ENCODE data around the gene PDK1. TPM values are rescaled to one million over a fixed set of nuclear protein-coding genes. Genes with fewer than 3 reads are reported as not detected.
A peak's percentile ranks its signal among the peaks of the same experiment; 100 is the strongest.
"Not testable (repeated sequence)": the region's sequence is repeated elsewhere in the genome, so short reads cannot be mapped to it uniquely, and the experiment has no call there.

PDK1 gene
- total and polyA plus RNA-seq, 2 experiments from 2014 or later = 383 to 619 TPM

- H3K4me3 ChIP-seq = no peak overlapping the region
- no peak for DNase-seq (ENCODE audit: low read depth in 1 of 2, low spot score in 1 of 2)
- no peaks in the 10 kb centered on the region for H3K4me1 ChIP-seq (ENCODE audit: low read depth)
- H3K36me3 ChIP-seq = peaks cover 72% of the 10 kb centered on the region
- no peaks in the 10 kb centered on the region for H3K27me3 ChIP-seq
- TF ChIP-seq, protein P1, sequence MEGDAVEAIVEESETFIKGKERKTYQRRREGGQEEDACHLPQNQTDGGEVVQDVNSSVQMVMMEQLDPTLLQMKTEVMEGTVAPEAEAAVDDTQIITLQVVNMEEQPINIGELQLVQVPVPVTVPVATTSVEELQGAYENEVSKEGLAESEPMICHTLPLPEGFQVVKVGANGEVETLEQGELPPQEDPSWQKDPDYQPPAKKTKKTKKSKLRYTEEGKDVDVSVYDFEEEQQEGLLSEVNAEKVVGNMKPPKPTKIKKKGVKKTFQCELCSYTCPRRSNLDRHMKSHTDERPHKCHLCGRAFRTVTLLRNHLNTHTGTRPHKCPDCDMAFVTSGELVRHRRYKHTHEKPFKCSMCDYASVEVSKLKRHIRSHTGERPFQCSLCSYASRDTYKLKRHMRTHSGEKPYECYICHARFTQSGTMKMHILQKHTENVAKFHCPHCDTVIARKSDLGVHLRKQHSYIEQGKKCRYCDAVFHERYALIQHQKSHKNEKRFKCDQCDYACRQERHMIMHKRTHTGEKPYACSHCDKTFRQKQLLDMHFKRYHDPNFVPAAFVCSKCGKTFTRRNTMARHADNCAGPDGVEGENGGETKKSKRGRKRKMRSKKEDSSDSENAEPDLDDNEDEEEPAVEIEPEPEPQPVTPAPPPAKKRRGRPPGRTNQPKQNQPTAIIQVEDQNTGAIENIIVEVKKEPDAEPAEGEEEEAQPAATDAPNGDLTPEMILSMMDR (IDR thresholded peaks at IDR 0.05; ENCODE audit: low read depth, low read length) = no peak
- peak overlapping the region; percentile 85 for H3K27ac ChIP-seq
- no peaks in the 10 kb centered on the region for H3K9me3 ChIP-seq (ENCODE audit: low read depth)
These were observed 33.0 kb downstream of the PDK1 start for GRCh38 chr2:172588931-172589330.

GRCh38 chr2:172591386-172591785 lies 35.5 kb downstream of the PDK1 start:
- Histone ChIP-seq H3K36me3 (peaks cover 82% of the 10 kb centered on the region), H3K27ac (peak overlapping the region; percentile 85)
- H3K9me3 ChIP-seq (ENCODE audit: low read depth) = not testable (repeated sequence)

DNA sequence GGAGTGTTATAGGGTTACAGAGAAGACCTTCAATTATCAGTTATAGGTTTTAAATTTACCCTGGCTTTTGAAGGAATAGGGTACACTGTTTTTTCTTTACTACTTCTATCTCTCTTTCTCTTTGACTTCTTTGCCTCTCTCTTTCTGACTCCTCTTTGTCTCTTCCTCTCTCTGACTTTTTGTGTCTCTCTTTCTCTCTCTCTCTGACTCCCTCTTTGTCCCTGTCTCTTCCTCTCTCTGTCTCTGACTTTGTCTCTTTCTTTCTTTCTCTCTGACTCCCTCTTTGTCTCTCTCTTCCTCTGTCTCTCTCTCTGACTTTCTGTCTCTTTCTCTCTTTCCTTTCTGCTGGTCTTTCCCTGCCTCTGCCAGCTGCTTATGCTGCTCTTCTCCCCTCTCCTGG lies 36.3 kb downstream of the PDK1 start:
- H3K4me1 ChIP-seq (ENCODE audit: low read depth) = peaks cover 20% of the 10 kb centered on the region
- H3K27ac ChIP-seq = peak overlapping the region; percentile 85
- not testable (repeated sequence) for H3K27me3 ChIP-seq; DNase-seq (ENCODE audit: low read depth in 1 of 2, low spot score in 1 of 2); H3K4me3 ChIP-seq; H3K9me3 ChIP-seq (ENCODE audit: low read depth)
- peaks cover 81% of the 10 kb centered on the region for H3K36me3 ChIP-seq

More at GRCh38 chr2:172591386-172591785, 35.5 kb downstream of the PDK1 start:
- not testable (repeated sequence) for H3K27me3 ChIP-seq; DNase-seq (ENCODE audit: low read depth in 1 of 2, low spot score in 1 of 2); H3K4me3 ChIP-seq
- H3K4me1 ChIP-seq (ENCODE audit: low read depth) = peaks cover 12% of the 10 kb centered on the region

DNA sequence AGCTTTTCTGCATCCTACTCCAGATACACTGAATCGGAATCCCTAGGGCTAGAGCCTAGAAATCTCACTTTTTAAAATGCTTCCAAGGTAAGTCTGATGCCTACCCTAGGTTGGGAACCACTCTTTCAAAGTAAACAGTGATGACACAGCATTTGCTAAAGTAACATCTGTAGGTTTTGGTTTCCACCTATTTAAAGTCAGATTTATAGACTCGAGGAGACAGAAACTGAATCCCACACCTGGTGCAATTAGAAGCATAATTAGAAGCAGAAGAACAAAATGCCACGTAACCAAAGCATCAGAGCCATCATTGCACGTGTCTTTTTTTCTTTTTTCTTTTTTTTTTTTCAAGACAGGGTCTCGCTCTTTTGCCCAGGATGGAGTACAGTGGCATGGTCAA lies 40.9 kb downstream of the PDK1 start:
- no peaks in the 10 kb centered on the region for H3K27me3 ChIP-seq
- TF ChIP-seq, protein P1 (IDR thresholded peaks at IDR 0.05; ENCODE audit: low read depth, low read length) = no peak
- no peaks in the 10 kb centered on the region for H3K9me3 ChIP-seq (ENCODE audit: low read depth)
- H3K4me3 ChIP-seq = no peak overlapping the region
- H3K36me3 ChIP-seq = peaks cover 74% of the 10 kb centered on the region
- H3K4me1 ChIP-seq (ENCODE audit: low read depth) = peaks cover 63% of the 10 kb centered on the region
- no peak for DNase-seq (ENCODE audit: low read depth in 1 of 2, low spot score in 1 of 2)
- H3K27ac ChIP-seq = peak overlapping the region; percentile 97

DNA sequence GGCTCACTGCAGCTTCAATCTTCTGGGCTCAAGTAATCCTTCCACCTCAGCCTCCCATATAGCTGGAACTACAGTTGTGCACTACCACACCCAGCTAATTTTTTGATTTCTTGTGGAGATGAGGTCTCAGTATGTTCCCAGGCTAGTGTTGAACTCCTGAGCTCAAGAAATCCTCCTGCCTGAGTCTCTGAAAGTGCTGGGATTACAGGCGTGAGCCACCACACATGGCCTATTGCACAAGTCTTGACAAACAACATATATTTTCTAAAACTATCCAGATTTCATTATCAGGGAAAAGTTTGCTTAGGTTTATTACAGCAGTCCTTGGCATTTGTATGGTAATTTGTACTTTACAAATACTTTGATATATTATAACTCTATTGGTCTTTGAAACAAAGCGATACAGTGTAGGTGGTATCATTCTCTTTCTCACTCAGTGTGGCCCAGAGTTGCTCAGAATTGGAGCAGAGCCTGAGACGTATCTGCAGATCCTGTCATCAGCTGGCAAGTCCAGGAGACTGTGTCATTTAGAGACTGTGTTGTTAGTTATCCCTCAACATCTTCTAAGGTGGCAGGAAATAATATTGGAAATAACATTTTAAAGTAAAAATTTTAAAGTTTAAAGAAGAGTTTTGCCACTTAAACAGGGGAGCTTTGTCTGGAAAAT lies 41.4 kb downstream of the PDK1 start:
- peak in 1 of 2 donors; percentile 16 for DNase-seq (ENCODE audit: low read depth in 1 of 2, low spot score in 1 of 2)
- H3K4me3 ChIP-seq = no peak overlapping the region
- TF ChIP-seq, protein P1 (IDR thresholded peaks at IDR 0.05; ENCODE audit: low read depth, low read length) = no peak
- peaks cover 79% of the 10 kb centered on the region for H3K36me3 ChIP-seq
- no peaks in the 10 kb centered on the region for H3K27me3 ChIP-seq
- no peaks in the 10 kb centered on the region for H3K9me3 ChIP-seq (ENCODE audit: low read depth)
- H3K27ac ChIP-seq = peak overlapping the region; percentile 97
- H3K4me1 ChIP-seq (ENCODE audit: low read depth) = peaks cover 69% of the 10 kb centered on the region

DNA sequence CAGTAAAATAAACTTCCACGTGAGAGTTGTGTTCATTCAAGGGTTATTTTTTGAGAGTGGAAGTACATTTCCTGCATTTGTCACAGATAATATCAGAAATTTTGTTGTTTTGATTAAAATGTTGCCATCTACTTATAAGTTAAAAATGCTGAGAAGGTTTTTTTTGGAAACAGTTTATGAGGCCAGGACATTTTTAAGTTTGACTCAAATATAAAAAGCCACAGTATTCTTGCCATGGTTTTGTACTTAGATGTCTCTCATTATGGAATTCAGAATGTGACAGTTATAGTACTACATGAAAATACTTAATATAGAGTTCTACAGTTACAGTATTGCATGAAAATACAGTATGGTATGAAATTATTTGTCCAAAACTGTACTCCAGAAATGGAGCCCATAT lies 44.1 kb downstream of the PDK1 start:
- Histone ChIP-seq H3K27ac (peak overlapping the region; percentile 97), H3K27me3 (no peaks in the 10 kb centered on the region), H3K9me3 (ENCODE audit: low read depth) (no peaks in the 10 kb centered on the region), H3K4me1 (ENCODE audit: low read depth) (peaks cover 81% of the 10 kb centered on the region), H3K36me3 (peaks cover 68% of the 10 kb centered on the region), H3K4me3 (no peak overlapping the region)
- TF ChIP-seq, protein P1 (IDR thresholded peaks at IDR 0.05; ENCODE audit: low read depth, low read length) = no peak
- DNase-seq (ENCODE audit: low read depth in 1 of 2, low spot score in 1 of 2) = no peak

Measured in cardiac muscle cell (in vitro differentiated cells and primary cell).